ENCODE measurements around the gene AGPAT2.

GRCh38 chr9:136685790-136686533 is 1.3 kb downstream of the AGPAT2 start:
- no peak for TF ChIP-seq GATA3 (IDR thresholded peaks at IDR 0.05; ENCODE audit: low read depth, low read length)
- TF ChIP-seq GATA2 (IDR thresholded peaks at IDR 0.05; ENCODE audit: low read depth, low read length), result no peak

All from SH-SY5Y (cell line).